Liver (tissue), 3 donors: Measurements from ENCODE around the gene MAN1A2.

Experiments used
- CTCF ChIP-seq: fragments of 150-350 bp; IDR thresholded peaks from 2 replicates; pipeline ENCODE4 v1.5.1; 2017; ENCODE audit warnings: improper control_type of control experiment, low read depth, low read length; ENCODE audit not compliant: missing input control
- FOXA2 ChIP-seq: IDR thresholded peaks from 2 replicates; pipeline ENCODE4 v1.6.1; 2016; ENCODE audit warnings: antibody characterized with exemption
- RAD21 ChIP-seq, 2 donors: IDR thresholded peaks; 2 replicates each; pipeline ENCODE4 v1.6.1; 2016; ENCODE audit warnings: antibody characterized with exemption in 2 of 2, mild to moderate bottlenecking in 2 of 2
- TAF1 ChIP-seq: conservative IDR thresholded peaks from 2 replicates; pipeline ENCODE4 v1.6.1; 2016; ENCODE audit warnings: antibody characterized with exemption, mild to moderate bottlenecking
- ZBTB33 ChIP-seq: IDR thresholded peaks from 2 replicates; pipeline ENCODE4 v1.6.1; 2016; ENCODE audit warnings: antibody characterized with exemption
- TF ChIP-seq, protein P1 (sequence below): IDR thresholded peaks from 2 replicates; pipeline ENCODE4 v1.6.1; 2016; ENCODE audit warnings: antibody characterized with exemption
- donor health status: healthy.
- donor health status: healthy.

DNA sequence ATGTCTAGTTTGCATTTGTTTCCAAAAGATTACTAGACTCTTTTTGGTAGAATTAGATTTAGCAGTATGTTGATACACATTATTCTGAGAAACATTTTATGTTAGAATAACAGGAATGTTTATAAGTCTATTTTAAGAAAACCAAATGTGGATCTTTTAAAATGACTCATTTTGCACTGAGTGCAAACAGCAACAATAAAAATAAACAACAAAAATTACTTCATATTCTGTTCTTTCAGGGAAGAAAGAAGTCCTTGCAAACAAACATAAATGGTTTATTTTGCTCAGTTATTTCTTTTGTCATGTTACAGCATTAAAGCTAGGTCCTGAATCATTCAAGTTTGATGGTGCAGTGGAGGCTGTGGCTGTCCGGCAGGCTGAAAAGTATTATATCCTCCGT is 131.8 kb downstream of the MAN1A2 start:
- TF ChIP-seq, protein P1, sequence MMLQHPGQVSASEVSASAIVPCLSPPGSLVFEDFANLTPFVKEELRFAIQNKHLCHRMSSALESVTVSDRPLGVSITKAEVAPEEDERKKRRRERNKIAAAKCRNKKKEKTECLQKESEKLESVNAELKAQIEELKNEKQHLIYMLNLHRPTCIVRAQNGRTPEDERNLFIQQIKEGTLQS, result no peak
- TF ChIP-seq RAD21 (IDR thresholded peaks at IDR 0.05) (no peak), TAF1 (no peak), ZBTB33 (no peak), CTCF (no peak), FOXA2 (no peak)
